ENCODE measurements around the gene TMEM138. TPM values are rescaled to one million over a fixed set of nuclear protein-coding genes. Genes with fewer than 3 reads are reported as not detected.

TMEM138 gene
- total RNA-seq, 4 donors from 2014 or later: 12.0 to 81.5 (median 20.9) TPM

GRCh38 chr11:61352038-61352437 is 10.1 kb upstream of the TMEM138 start:
- Histone ChIP-seq H3K4me3 (no peak overlapping the region), H3K4me1 (no peaks in the 10 kb centered on the region), H3K27ac (no peak overlapping the region), H3K36me3 (no peaks in the 10 kb centered on the region), H3K9me3 (no peaks in the 10 kb centered on the region), H3K27me3 (no peaks in the 10 kb centered on the region)
- intact Hi-C loops (cut with DNase I; ENCODE audit: low total_unique reads): no loop called here
- TF ChIP-seq POLR2A (IDR thresholded peaks at IDR 0.05) (no peak), CTCF (IDR thresholded peaks at IDR 0.05) (no peak)
- DNase-seq: no peak

- H3K27ac ChIP-seq: no peak overlapping the region
- no peaks in the 10 kb centered on the region for H3K9me3 ChIP-seq
- H3K36me3 ChIP-seq: no peaks in the 10 kb centered on the region
- H3K27me3 ChIP-seq: no peaks in the 10 kb centered on the region
- DNase-seq: no peak
- no peaks in the 10 kb centered on the region for H3K4me1 ChIP-seq
- no peak overlapping the region for H3K4me3 ChIP-seq
- no peak for TF ChIP-seq CTCF (IDR thresholded peaks at IDR 0.05)
- no peak for TF ChIP-seq POLR2A (IDR thresholded peaks at IDR 0.05)
- intact Hi-C loops (cut with DNase I; ENCODE audit: low total_unique reads): no loop called here
These were observed 8.8 kb upstream of the TMEM138 start for GRCh38 chr11:61353131-61354067.

GRCh38 chr11:61354208-61354607 is 8.0 kb upstream of the TMEM138 start:
- TF ChIP-seq CTCF (IDR thresholded peaks at IDR 0.05) (no peak), POLR2A (IDR thresholded peaks at IDR 0.05) (no peak)
- intact Hi-C loops (cut with DNase I; ENCODE audit: low total_unique reads): no loop called here
- H3K4me3 ChIP-seq: no peak overlapping the region
- H3K27ac ChIP-seq: no peak overlapping the region
- H3K36me3 ChIP-seq: no peaks in the 10 kb centered on the region
- no peaks in the 10 kb centered on the region for H3K9me3 ChIP-seq
- DNase-seq: no peak
- H3K27me3 ChIP-seq: no peaks in the 10 kb centered on the region
- no peaks in the 10 kb centered on the region for H3K4me1 ChIP-seq

- Histone ChIP-seq H3K4me1 (no peaks in the 10 kb centered on the region), H3K36me3 (no peaks in the 10 kb centered on the region), H3K4me3 (no peak overlapping the region), H3K27me3 (no peaks in the 10 kb centered on the region), H3K9me3 (no peaks in the 10 kb centered on the region), H3K27ac (no peak overlapping the region)
- DNase-seq: no peak
- no peak for TF ChIP-seq CTCF (IDR thresholded peaks at IDR 0.05)
- TF ChIP-seq POLR2A (IDR thresholded peaks at IDR 0.05): no peak
- intact Hi-C loops (cut with DNase I; ENCODE audit: low total_unique reads): no loop called here
These were observed 5.5 kb upstream of the TMEM138 start for GRCh38 chr11:61356706-61357105.

GRCh38 chr11:61357233-61357893 is 4.8 kb upstream of the TMEM138 start:
- Histone ChIP-seq H3K36me3 (no peaks in the 10 kb centered on the region), H3K27ac (no peak overlapping the region), H3K9me3 (no peaks in the 10 kb centered on the region), H3K4me3 (no peak overlapping the region), H3K4me1 (no peaks in the 10 kb centered on the region), H3K27me3 (no peaks in the 10 kb centered on the region)
- intact Hi-C loops (cut with DNase I; ENCODE audit: low total_unique reads): no loop called here
- TF ChIP-seq CTCF (IDR thresholded peaks at IDR 0.05) (no peak), POLR2A (IDR thresholded peaks at IDR 0.05) (no peak)
- DNase-seq: no peak

Data from uterus (tissue), 4 donors.